GM19238 (cell line): Measurements from ENCODE around the gene FGFR2.
"Not testable (repeated sequence)": the region's sequence is repeated elsewhere in the genome, so short reads cannot be mapped to it uniquely, and the experiment has no call there.

Experiments used
- DNase-seq: peaks from one replicate; pipeline ENCODE4 v3.0.0; 2011; ENCODE audit warnings: low spot score; ENCODE audit not compliant: insufficient read length

Gene FGFR2

GRCh38 chr10:121525251-121526134 lies 72.8 kb downstream of the FGFR2 start:
- no peak for DNase-seq

- DNase-seq = no peak
These were observed 74.0 kb downstream of the FGFR2 start for GRCh38 chr10:121524157-121524817.

GRCh38 chr10:121522831-121523230 lies 75.4 kb downstream of the FGFR2 start:
- no peak for DNase-seq

- no peak for DNase-seq
These were observed 76.3 kb downstream of the FGFR2 start for GRCh38 chr10:121521794-121522556.

- DNase-seq = not testable (repeated sequence)
These were observed 77.7 kb downstream of the FGFR2 start for GRCh38 chr10:121520526-121520925.

GRCh38 chr10:121519901-121520493 lies 78.2 kb downstream of the FGFR2 start:
- no peak for DNase-seq

GRCh38 chr10:121519411-121519810 lies 78.8 kb downstream of the FGFR2 start:
- no peak for DNase-seq

- no peak for DNase-seq
These were observed 79.9 kb downstream of the FGFR2 start for GRCh38 chr10:121518333-121518732.

GRCh38 chr10:121516093-121516865 lies 82.0 kb downstream of the FGFR2 start:
- peak; percentile 18 for DNase-seq

GRCh38 chr10:121514141-121514865 lies 83.9 kb downstream of the FGFR2 start:
- DNase-seq = no peak

GRCh38 chr10:121511943-121512342 lies 86.3 kb downstream of the FGFR2 start:
- no peak for DNase-seq

GRCh38 chr10:121511460-121511859 lies 86.8 kb downstream of the FGFR2 start:
- no peak for DNase-seq

GRCh38 chr10:121510201-121510771 lies 88.0 kb downstream of the FGFR2 start:
- DNase-seq = no peak

- DNase-seq = no peak
These were observed 88.4 kb downstream of the FGFR2 start for GRCh38 chr10:121509796-121510195.

- DNase-seq = no peak
These were observed 89.1 kb downstream of the FGFR2 start for GRCh38 chr10:121509112-121509511.

GRCh38 chr10:121503587-121504051 lies 94.6 kb downstream of the FGFR2 start:
- no peak for DNase-seq

- no peak for DNase-seq
These were observed 96.4 kb downstream of the FGFR2 start for GRCh38 chr10:121501796-121502195.

GRCh38 chr10:121500701-121501332 lies 97.4 kb downstream of the FGFR2 start:
- no peak for DNase-seq
